ACC112 (cell line): ENCODE measurements around the gene THBS2.

Experiments
- H2AFZ ChIP-seq: fragments of 200-600 bp; sonication (generic); one replicate; pipeline ENCODE4 v1.6.0; 2017; ENCODE audit warnings: antibody characterized with exemption, low read length; ENCODE audit not compliant: unreplicated experiment
- H3K27ac ChIP-seq: fragments of 200-600 bp; sonication (generic); 2 replicates; pipeline ENCODE4 v1.5.1; 2014; ENCODE audit warnings: low read depth, mild to moderate bottlenecking, antibody characterized with exemption, low read length, moderate library complexity
- H3K27me3 ChIP-seq: fragments of 200-600 bp; sonication (generic); 2 replicates; pipeline ENCODE4 v1.6.1; 2014; ENCODE audit warnings: mild to moderate bottlenecking, antibody characterized with exemption, low read length, moderate library complexity, mixed read lengths; ENCODE audit not compliant: insufficient read depth
- H3K36me3 ChIP-seq: fragments of 200-600 bp; sonication (generic); 2 replicates; pipeline ENCODE4 v1.6.1; 2016; ENCODE audit warnings: mild to moderate bottlenecking, antibody characterized with exemption, low read length, moderate library complexity, mixed read lengths; ENCODE audit not compliant: insufficient read depth
- H3K4me1 ChIP-seq: fragments of 200-600 bp; sonication (generic); one replicate; pipeline ENCODE4 v1.6.1; 2016; ENCODE audit warnings: low read length, mixed read lengths; ENCODE audit not compliant: insufficient read depth, unreplicated experiment, control insufficient read depth
- H3K4me3 ChIP-seq: fragments of 200-600 bp; sonication (generic); 2 replicates; pipeline ENCODE4 v1.5.1; 2014; ENCODE audit warnings: mild to moderate bottlenecking, low read depth, low read length
- H3K79me2 ChIP-seq: fragments of 200-600 bp; sonication (generic); one replicate; pipeline ENCODE4 v1.6.0; 2016; ENCODE audit warnings: low read length; ENCODE audit not compliant: control insufficient read depth, unreplicated experiment, insufficient read depth

Gene THBS2

DNA sequence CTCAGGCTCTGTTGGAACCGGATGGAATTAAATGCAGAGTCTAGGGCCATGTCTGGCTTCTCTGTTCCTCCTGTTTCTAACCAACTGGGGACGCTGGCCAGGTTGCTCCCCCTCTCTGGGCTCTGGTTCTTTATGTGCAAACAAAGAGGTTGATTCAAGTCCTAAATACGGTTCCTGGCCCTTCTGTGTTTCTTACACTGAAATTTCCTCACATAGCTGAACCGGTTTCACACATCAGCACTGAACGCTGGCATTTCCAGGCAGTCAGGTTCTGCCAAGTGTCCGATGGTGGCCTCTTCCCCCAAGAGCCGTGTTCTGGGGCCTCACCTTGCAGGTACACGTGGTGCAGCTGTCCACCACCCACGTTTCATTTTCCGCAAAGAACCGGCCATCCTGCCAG lies 13.5 kb downstream of the THBS2 start:
- no peak overlapping the region for H2AFZ ChIP-seq
- no peak overlapping the region for H3K4me3 ChIP-seq
- peaks cover 1% of the 10 kb centered on the region for H3K79me2 ChIP-seq
- H3K4me1 ChIP-seq: no peaks in the 10 kb centered on the region
- peaks cover 48% of the 10 kb centered on the region for H3K36me3 ChIP-seq
- no peak overlapping the region for H3K27ac ChIP-seq
- no peaks in the 10 kb centered on the region for H3K27me3 ChIP-seq

GRCh38 chr6:169239181-169239580 lies 14.5 kb downstream of the THBS2 start:
- Histone ChIP-seq H3K27ac (no peak overlapping the region), H2AFZ (no peak overlapping the region), H3K27me3 (no peaks in the 10 kb centered on the region), H3K4me1 (no peaks in the 10 kb centered on the region), H3K36me3 (peaks cover 45% of the 10 kb centered on the region), H3K79me2 (no peaks in the 10 kb centered on the region), H3K4me3 (no peak overlapping the region)

DNA sequence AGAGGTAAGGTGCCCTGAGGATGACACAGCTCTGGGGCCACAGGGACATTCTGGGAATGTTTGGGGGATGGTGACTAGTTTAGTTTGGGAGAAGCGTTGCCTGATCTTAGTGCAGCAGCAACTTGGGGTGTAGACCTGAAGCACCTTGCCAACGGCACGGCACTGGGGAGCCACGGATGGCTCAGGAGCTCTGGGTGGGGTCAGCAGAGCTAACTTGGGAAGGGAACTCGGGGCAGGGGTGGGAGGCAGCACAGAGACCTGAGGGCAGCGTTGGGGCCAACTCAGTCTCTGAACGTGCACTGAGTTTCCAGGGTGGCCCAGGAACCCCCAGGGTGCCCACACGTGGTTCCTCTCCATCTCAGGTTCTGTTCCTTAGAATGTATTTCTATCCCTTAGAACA lies 14.9 kb downstream of the THBS2 start:
- Histone ChIP-seq H3K4me1 (no peaks in the 10 kb centered on the region), H3K4me3 (no peak overlapping the region), H3K36me3 (peaks cover 49% of the 10 kb centered on the region), H3K27me3 (no peaks in the 10 kb centered on the region), H3K27ac (no peak overlapping the region), H2AFZ (no peak overlapping the region), H3K79me2 (no peaks in the 10 kb centered on the region)

DNA sequence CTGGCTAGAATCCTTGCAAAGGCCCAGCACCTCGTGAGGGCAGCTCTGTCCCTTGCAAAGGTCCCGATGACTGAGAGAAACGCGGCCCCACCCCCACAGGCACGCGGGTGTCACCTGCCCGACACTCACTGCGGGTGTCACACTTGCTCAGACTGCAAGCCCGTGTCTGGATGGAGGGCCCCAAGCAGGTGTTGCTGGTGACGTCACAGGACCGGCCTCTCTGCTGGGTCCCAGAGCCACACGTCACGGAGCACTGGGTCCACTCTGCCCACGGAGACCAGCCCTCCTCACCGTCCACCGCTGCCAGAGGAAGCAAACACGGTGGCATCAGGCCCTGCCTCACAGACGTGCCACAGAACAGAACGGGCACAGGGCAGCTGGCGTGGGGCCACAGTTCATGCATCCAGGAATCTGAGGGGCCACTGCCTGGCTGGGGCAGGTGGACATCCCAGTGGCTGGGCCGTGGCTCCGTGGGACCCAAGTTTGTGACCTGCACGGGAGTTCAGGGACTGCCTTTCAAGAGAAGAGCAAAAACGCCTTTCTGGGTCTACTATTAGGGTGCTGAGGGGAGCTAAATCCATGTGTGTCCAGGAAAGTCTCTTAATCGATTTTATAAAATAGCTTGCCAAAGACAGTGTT lies 16.0 kb downstream of the THBS2 start:
- no peak overlapping the region for H3K4me3 ChIP-seq
- H3K27ac ChIP-seq: no peak overlapping the region
- no peak overlapping the region for H2AFZ ChIP-seq
- no peaks in the 10 kb centered on the region for H3K79me2 ChIP-seq
- no peaks in the 10 kb centered on the region for H3K27me3 ChIP-seq
- peaks cover 61% of the 10 kb centered on the region for H3K36me3 ChIP-seq
- no peaks in the 10 kb centered on the region for H3K4me1 ChIP-seq

DNA sequence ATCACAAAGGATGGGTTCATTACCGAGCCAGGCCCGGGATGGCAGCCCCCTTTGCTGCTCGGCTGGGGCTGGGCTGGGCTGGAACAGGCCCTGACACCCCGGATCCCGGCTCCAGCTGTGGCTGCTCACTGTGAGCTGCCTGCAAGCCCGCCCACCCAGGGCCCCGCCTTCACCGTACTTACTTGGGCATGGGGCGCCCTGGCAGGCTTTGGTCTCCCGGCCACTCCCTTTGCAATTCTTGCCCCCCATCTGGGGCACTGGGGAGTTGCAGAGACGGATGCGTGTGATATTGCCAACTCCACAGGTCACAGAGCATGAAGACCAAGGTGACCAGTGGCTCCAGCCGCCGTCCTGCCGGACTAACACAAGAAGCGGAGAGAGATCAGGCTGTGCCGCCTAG lies 16.7 kb downstream of the THBS2 start:
- Histone ChIP-seq H3K4me1 (no peaks in the 10 kb centered on the region), H3K27me3 (no peaks in the 10 kb centered on the region), H3K4me3 (no peak overlapping the region), H3K36me3 (peaks cover 67% of the 10 kb centered on the region), H3K27ac (no peak overlapping the region), H2AFZ (no peak overlapping the region), H3K79me2 (no peaks in the 10 kb centered on the region)

DNA sequence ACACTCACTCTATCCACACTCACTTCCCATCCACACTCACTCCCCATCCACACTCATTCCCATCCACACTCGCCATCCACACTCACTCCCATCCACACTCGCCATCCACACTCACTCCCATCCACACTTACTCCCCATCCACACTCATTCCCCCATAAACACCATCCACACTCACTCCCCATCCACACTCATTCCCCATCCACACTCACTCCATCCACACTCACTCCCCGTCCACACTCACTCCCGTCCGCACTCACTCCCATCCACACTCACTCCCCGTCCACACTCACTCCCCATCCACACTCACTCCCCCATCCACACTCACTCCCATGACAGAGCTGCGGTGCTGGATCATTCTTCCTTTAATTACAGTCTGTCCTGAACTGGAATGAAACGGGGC lies 17.1 kb downstream of the THBS2 start:
- Histone ChIP-seq H3K27me3 (no peaks in the 10 kb centered on the region), H2AFZ (no peak overlapping the region), H3K79me2 (no peaks in the 10 kb centered on the region), H3K36me3 (peaks cover 69% of the 10 kb centered on the region), H3K4me1 (no peaks in the 10 kb centered on the region), H3K4me3 (no peak overlapping the region), H3K27ac (no peak overlapping the region)

DNA sequence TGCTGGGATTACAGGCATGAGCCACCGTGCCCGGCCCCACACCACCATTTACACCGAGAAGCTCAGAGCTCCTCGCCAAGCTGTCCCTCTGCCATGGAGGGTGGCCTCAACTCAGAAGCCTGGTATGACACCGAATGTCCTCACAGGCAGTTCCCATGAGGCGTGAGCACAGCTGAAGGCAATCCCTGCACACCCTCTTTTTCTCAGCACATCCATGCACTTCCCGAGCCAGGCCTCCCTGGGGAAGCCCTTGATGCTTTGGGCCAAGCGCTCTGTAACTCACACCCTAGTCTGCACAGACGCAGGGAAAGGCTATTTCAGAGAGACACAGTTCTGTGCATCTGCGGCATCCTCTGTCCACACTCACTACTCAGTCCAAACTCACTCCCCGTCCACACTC lies 18.4 kb downstream of the THBS2 start:
- Histone ChIP-seq H3K4me1 (no peaks in the 10 kb centered on the region), H3K79me2 (no peaks in the 10 kb centered on the region), H3K36me3 (peaks cover 69% of the 10 kb centered on the region), H3K27me3 (no peaks in the 10 kb centered on the region), H3K27ac (no peak overlapping the region), H3K4me3 (no peak overlapping the region), H2AFZ (no peak overlapping the region)

GRCh38 chr6:169234634-169235033 lies 19.0 kb downstream of the THBS2 start:
- Histone ChIP-seq H3K27me3 (no peaks in the 10 kb centered on the region), H3K4me3 (no peak overlapping the region), H3K27ac (no peak overlapping the region), H2AFZ (no peak overlapping the region), H3K4me1 (no peaks in the 10 kb centered on the region), H3K79me2 (no peaks in the 10 kb centered on the region), H3K36me3 (peaks cover 66% of the 10 kb centered on the region)

GRCh38 chr6:169233832-169234231 lies 19.8 kb downstream of the THBS2 start:
- no peak overlapping the region for H3K4me3 ChIP-seq
- no peak overlapping the region for H3K27ac ChIP-seq
- peaks cover 65% of the 10 kb centered on the region for H3K36me3 ChIP-seq
- H3K4me1 ChIP-seq: no peaks in the 10 kb centered on the region
- no peaks in the 10 kb centered on the region for H3K79me2 ChIP-seq
- no peaks in the 10 kb centered on the region for H3K27me3 ChIP-seq
- H2AFZ ChIP-seq: no peak overlapping the region

DNA sequence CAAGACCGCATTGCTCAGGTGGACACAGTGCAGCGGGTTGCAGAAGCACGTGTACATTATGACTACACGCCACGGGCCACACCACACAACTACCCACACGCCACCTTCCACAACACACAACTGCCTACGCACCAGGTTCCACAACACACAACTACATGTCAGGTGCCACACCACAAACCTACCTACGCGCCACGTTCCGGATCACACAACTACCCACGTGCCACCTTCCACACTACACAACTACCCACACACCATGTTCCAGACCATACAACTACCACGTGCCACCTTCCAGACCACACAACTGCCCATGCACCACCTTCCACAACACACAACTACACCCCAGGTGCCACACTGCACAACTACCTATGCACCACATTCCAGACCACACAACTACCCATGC lies 20.5 kb downstream of the THBS2 start:
- Histone ChIP-seq H3K79me2 (no peaks in the 10 kb centered on the region), H3K36me3 (peaks cover 60% of the 10 kb centered on the region), H3K4me1 (no peaks in the 10 kb centered on the region)

GRCh38 chr6:169232507-169232931 lies 21.1 kb downstream of the THBS2 start:
- Histone ChIP-seq H3K36me3 (peaks cover 57% of the 10 kb centered on the region), H3K27ac (no peak overlapping the region), H3K4me3 (no peak overlapping the region), H3K4me1 (no peaks in the 10 kb centered on the region), H3K79me2 (no peaks in the 10 kb centered on the region), H3K27me3 (no peaks in the 10 kb centered on the region), H2AFZ (no peak overlapping the region)

More for the DNA sequence above, 20.5 kb downstream of the THBS2 start:
- Histone ChIP-seq H3K27me3 (no peaks in the 10 kb centered on the region), H3K4me3 (no peak overlapping the region), H3K27ac (no peak overlapping the region), H2AFZ (no peak overlapping the region)
